Left colon (tissue), 2 donors: ENCODE results near the gene KANTR. TPM values are rescaled to one million over a fixed set of nuclear protein-coding genes. Genes with fewer than 3 reads are reported as not detected.

Experiments used
- ATAC-seq: fragments of 200-7000 bp; cut with Tn5 transposase; one replicate; pipeline ENCODE4 v1.9.1; 2020; ENCODE audit warnings: mild to moderate bottlenecking, moderate library complexity
- DNase-seq, 2 donors: peaks; one replicate each; pipeline ENCODE4 v3.0.0-alpha.2; 2020
- intact Hi-C, 2 donors: fragments of 100-400 bp; cut with DNase I in 1 of 2; cut with micrococcal nuclease in 1 of 2; formaldehyde crosslinking; loops; one replicate each; pipeline versions ENCODE4 v1.11.2 to v1.14.0; 2022; cut with DNase I, micrococcal nuclease
- total RNA-seq, 2 donors: library from RNA; stranded (reverse); fragmentation: NEBNext Ultra II Directional; extraction: Animal tissue kit (Norgen Biotek cat#: 25700); gene quantifications; one replicate each; pipeline ENCODE4 v1.2.1, GENCODE V29; 2021
- donor health status: DM: no; HTN: no; CAD: no.
- donor health status: DM: yes; HTN: yes; CAD: no.

KANTR gene
- total RNA-seq, 2 donors from 2014 or later: 8.9 to 12.2 TPM

- ATAC-seq: no peak
- intact Hi-C loops: no loop called here
- DNase-seq: no peak
Measured at GRCh38 chrX:53078943-53079342, 15.0 kb upstream of the KANTR start.

GRCh38 chrX:53080628-53081580 is 13.0 kb upstream of the KANTR start:
- DNase-seq (no peak), ATAC-seq (no peak)
- intact Hi-C loops: no loop called here

GRCh38 chrX:53081925-53082772 is 11.8 kb upstream of the KANTR start, which contains the start of gene TSPYL2:
TSS of gene TSPYL2 (plus strand) at chrX:53082367. CDS start at chrX:53082499, 132 bp downstream.
- ATAC-seq: peak; percentile 95
- intact Hi-C loops: no loop called here
- peak; percentile 91 to 93 for DNase-seq

- intact Hi-C loops: no loop called here
- no peak for ATAC-seq
- DNase-seq: no peak
Measured at GRCh38 chrX:53082773-53083616, 10.9 kb upstream of the KANTR start.

GRCh38 chrX:53084043-53084570 is 9.8 kb upstream of the KANTR start:
- no peak for DNase-seq
- no peak for ATAC-seq
- intact Hi-C loops: no loop called here

GRCh38 chrX:53084863-53085262 is 9.1 kb upstream of the KANTR start:
- intact Hi-C loops: no loop called here
- ATAC-seq: no peak
- no peak for DNase-seq

- DNase-seq: no peak
- no peak for ATAC-seq
- intact Hi-C loops: no loop called here
Measured at GRCh38 chrX:53085661-53086229, 8.2 kb upstream of the KANTR start.

- ATAC-seq (no peak), DNase-seq (peak in 1 of 2 donors; percentile 55)
- intact Hi-C loops: no loop called here
Measured at GRCh38 chrX:53086464-53086863, 7.5 kb upstream of the KANTR start.

- intact Hi-C loops: no loop called here
Measured at GRCh38 chrX:53087388-53087831, 6.5 kb upstream of the KANTR start.

GRCh38 chrX:53088136-53088974 is 5.6 kb upstream of the KANTR start:
- DNase-seq (peak; percentile 78 to 86), ATAC-seq (peak; percentile 86)
- intact Hi-C loops: no loop called here

More at GRCh38 chrX:53087388-53087831, 6.5 kb upstream of the KANTR start:
- DNase-seq: no peak
- ATAC-seq: no peak

- ATAC-seq (peak; percentile 28), DNase-seq (peak; percentile 45 to 58)
- intact Hi-C loops: no loop called here
Measured at GRCh38 chrX:53089224-53089842, 4.6 kb upstream of the KANTR start.

- intact Hi-C loops: no loop called here
- no peak for ATAC-seq
- no peak for DNase-seq
Measured at GRCh38 chrX:53089925-53090324, 4.0 kb upstream of the KANTR start.

GRCh38 chrX:53091354-53091753 is 2.6 kb upstream of the KANTR start:
- intact Hi-C loops: no loop called here
- DNase-seq (no peak), ATAC-seq (no peak)

- ATAC-seq (peak; percentile 72), DNase-seq (peak; percentile 85 to 87)
- intact Hi-C loops: no loop called here
Measured at GRCh38 chrX:53093177-53093655, 726 bp upstream of the KANTR start.

- no peak for ATAC-seq
- intact Hi-C loops: no loop called here
- DNase-seq: no peak
Measured at GRCh38 chrX:53094582-53094905, 602 bp downstream of the KANTR start.

GRCh38 chrX:53095796-53096195 is 1.9 kb downstream of the KANTR start:
- intact Hi-C loops: no loop called here
- ATAC-seq (no peak), DNase-seq (no peak)
